ENCODE measurements around the gene GPSM3.

GPSM3 gene

DNA sequence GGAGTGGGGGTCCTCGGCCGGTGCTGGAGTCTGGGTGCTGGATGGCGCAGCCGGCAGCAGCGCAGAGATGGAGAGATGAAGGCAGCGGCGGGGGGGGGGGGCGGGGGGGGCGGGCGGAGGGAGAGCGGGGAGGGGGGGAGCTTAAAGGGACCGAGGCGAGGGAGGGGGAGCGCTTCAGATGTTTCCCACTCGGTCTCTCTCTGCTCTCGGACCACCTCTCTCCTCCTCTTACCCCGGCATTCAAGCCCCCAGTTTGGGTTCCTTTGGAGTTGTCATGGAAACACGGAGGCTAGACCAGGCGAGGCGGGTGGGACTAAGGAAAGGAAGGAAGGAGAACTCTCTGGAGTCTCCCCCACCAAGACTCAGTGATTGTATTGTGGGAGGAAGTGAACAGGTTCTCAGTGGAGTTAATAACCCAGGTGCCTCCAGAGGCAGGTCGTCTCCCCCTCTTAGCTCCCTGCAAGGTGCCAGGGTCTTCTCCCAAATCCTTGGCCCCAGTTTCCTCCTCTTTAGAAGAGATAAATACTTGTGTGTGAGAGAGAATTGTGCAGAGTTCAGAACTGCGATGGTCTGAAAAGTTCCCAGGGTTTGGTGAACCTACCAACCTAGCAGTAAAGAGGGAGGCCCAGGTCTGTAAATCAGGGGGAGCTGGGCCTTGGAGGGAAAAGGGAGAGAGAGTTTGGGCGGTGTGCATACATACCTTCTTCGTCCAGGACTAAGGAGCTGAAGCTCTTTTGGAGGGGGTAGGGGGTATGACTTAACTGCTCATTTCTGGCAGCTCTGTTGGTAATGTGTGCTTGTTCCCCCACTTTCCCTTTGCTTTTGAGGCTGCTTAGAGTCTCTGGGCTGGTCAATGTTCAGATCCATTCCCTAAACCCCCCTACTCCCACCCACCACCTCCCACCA, 40.3 kb downstream of the GPSM3 start, which contains the start of gene PRRT1:
TSS of gene PRRT1 (minus strand) at position 77 of the 906 bp plus-strand sequence. CDS start 112 bp downstream, outside the sequence.
- no peak for DNase-seq (ENCODE audit: low spot score)
- TF ChIP-seq, protein P1, sequence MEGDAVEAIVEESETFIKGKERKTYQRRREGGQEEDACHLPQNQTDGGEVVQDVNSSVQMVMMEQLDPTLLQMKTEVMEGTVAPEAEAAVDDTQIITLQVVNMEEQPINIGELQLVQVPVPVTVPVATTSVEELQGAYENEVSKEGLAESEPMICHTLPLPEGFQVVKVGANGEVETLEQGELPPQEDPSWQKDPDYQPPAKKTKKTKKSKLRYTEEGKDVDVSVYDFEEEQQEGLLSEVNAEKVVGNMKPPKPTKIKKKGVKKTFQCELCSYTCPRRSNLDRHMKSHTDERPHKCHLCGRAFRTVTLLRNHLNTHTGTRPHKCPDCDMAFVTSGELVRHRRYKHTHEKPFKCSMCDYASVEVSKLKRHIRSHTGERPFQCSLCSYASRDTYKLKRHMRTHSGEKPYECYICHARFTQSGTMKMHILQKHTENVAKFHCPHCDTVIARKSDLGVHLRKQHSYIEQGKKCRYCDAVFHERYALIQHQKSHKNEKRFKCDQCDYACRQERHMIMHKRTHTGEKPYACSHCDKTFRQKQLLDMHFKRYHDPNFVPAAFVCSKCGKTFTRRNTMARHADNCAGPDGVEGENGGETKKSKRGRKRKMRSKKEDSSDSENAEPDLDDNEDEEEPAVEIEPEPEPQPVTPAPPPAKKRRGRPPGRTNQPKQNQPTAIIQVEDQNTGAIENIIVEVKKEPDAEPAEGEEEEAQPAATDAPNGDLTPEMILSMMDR (IDR thresholded peaks at IDR 0.05) = no peak
- Histone ChIP-seq H3K4me3 (peak within 1 kb of the TSS; percentile 97), H3K27ac (peak within 1 kb of the TSS; percentile 88 to 93)

- H3K4me3 ChIP-seq = peak overlapping the region; percentile 97
- TF ChIP-seq, protein P1 (IDR thresholded peaks at IDR 0.05) = no peak
- peak overlapping the region in 1 of 2 donors; percentile 93 for H3K27ac ChIP-seq
- DNase-seq (ENCODE audit: low spot score) = no peak
These were observed 41.1 kb downstream of the GPSM3 start for GRCh38 chr6:32151181-32151862.

DNA sequence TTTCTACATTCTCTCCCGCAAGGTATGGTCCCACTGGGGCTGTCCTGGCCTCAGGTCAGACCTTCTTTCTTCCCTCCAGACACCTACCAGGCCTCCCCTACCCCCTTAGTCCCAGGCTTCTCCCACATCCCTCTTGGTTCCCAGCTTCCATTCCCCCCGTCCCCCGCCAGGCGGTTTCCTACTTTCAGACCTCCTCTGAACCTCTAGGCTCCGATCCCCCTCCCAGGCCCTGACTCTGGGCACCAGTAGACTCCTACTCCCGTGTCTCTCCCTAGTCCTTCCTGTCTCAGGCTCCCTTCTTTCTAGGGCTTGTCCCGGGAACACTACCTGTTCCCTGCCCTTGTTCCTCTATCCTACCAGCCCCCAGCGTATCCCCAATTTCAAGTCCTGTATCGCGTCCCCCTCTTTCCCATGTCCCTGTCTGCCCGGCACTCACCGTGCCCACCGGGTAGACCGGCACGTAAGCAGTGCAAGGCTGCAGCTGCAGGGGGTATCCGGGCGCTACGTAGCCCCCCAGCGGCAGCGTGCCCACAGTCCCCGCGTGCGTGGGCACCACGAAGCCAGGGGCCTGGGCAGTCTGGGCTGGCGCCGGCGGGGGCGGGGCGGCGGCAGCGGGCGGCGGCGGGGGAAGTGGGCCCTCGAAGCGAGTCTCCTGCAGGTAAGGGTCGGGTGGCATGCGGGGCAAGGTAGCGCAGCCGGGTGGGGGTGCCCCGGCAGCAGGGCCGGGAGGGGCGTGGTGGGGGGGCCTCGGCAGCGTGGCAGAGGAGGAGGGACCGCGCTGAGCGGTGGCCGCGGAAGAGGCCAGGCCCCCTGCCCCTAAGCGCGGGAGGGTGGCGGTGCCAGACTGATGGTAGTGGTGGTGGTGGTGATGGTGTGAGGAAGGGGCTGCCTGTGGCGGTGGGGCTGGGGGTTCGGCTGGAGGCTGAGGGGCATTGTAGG, 42.2 kb downstream of the GPSM3 start:
- TF ChIP-seq, protein P1 (IDR thresholded peaks at IDR 0.05) = no peak
- DNase-seq (ENCODE audit: low spot score) = no peak
- Histone ChIP-seq H3K27ac (peak overlapping the region in 1 of 2 donors; percentile 93), H3K4me3 (peak overlapping the region; percentile 97)

GRCh38 chr6:32149092-32149755, 43.2 kb downstream of the GPSM3 start:
- TF ChIP-seq, protein P1 (IDR thresholded peaks at IDR 0.05) = no peak
- Histone ChIP-seq H3K4me3 (peak overlapping the region; percentile 9), H3K27ac (no peak overlapping the region)
- no peak for DNase-seq (ENCODE audit: low spot score)

- Histone ChIP-seq H3K27ac (no peak overlapping the region), H3K4me3 (peak overlapping the region; percentile 9)
- no peak for DNase-seq (ENCODE audit: low spot score)
- TF ChIP-seq, protein P1 (IDR thresholded peaks at IDR 0.05) = no peak
These were observed 44.0 kb downstream of the GPSM3 start for GRCh38 chr6:32148289-32149091.
